HepG2 (cell line): ENCODE data around the gene PEAK3. TPM values are rescaled to one million over a fixed set of nuclear protein-coding genes. Genes with fewer than 3 reads are reported as not detected.

Experiments used
- AGO2 ChIP-seq: fragments of 200-400 bp; formaldehyde crosslinking; optimal IDR thresholded peaks from 2 replicates; pipeline ENCODE3; 2017; ENCODE audit warnings: mild to moderate bottlenecking, low read depth, low read length, moderate library complexity
- BRCA1 ChIP-seq: sonication (generic); formaldehyde crosslinking; IDR thresholded peaks from 2 replicates; pipeline ENCODE4 v1.4.0; 2020; ENCODE audit warnings: missing genetic modification reagents
- CEBPB ChIP-seq: IDR thresholded peaks from 2 replicates; pipeline ENCODE4 v1.6.1; 2011; ENCODE audit warnings: low read depth, low read length, improper control_type of control experiment, borderline replicate concordance
- ETV6 ChIP-seq: sonication (generic); formaldehyde crosslinking; conservative IDR thresholded peaks from 2 replicates; pipeline ENCODE4 v1.4.0; 2020; ENCODE audit warnings: missing genetic modification reagents
- HIVEP1 ChIP-seq: sonication (generic); formaldehyde crosslinking; IDR thresholded peaks from 2 replicates; pipeline ENCODE4 v1.4.0; 2020; ENCODE audit warnings: mild to moderate bottlenecking, missing genetic modification reagents
- HNF1B ChIP-seq: sonication (generic); formaldehyde crosslinking; IDR thresholded peaks from 2 replicates; pipeline ENCODE4 v1.5.1; 2020; ENCODE audit warnings: mild to moderate bottlenecking, moderate library complexity, missing genetic modification reagents
- IKZF5 ChIP-seq: IDR thresholded peaks from 2 replicates; pipeline ENCODE4 v1.6.1; 2018; ENCODE audit warnings: missing genetic modification reagents, mild to moderate bottlenecking, missing compliant biosample characterization
- KDM6A ChIP-seq: IDR thresholded peaks from 2 replicates; pipeline ENCODE4 v1.6.1; 2016; ENCODE audit warnings: low read depth
- MBNL3 ChIP-seq: fragments of 250-450 bp; sonication (Bioruptor Pico); conservative IDR thresholded peaks from 2 replicates; pipeline ENCODE4 v1.8.0; 2022; ENCODE audit warnings: mild to moderate bottlenecking, inconsistent platforms
- MXD1 ChIP-seq: sonication (generic); formaldehyde crosslinking; IDR thresholded peaks from 2 replicates; pipeline ENCODE4 v1.4.0; 2020; ENCODE audit warnings: mild to moderate bottlenecking, missing genetic modification reagents
- NFRKB ChIP-seq: fragments of 450-650 bp; IDR thresholded peaks from 2 replicates; pipeline ENCODE4 v1.6.1; 2017
- TOE1 ChIP-seq: sonication (generic); formaldehyde crosslinking; IDR thresholded peaks from 2 replicates; pipeline ENCODE4 v1.4.0; 2020; ENCODE audit warnings: mild to moderate bottlenecking, missing genetic modification reagents
- XBP1 ChIP-seq: sonication (generic); formaldehyde crosslinking; IDR thresholded peaks from 2 replicates; pipeline ENCODE4 v1.5.0; 2020; ENCODE audit warnings: missing genetic modification reagents
- ZMYM3 ChIP-seq: sonication (generic); formaldehyde crosslinking; IDR thresholded peaks from 2 replicates; pipeline ENCODE4 v1.5.1; 2020; ENCODE audit warnings: mild to moderate bottlenecking, missing genetic modification reagents
- ZNF224 ChIP-seq: sonication (generic); formaldehyde crosslinking; IDR thresholded peaks from 2 replicates; pipeline ENCODE4 v1.5.0; 2020; ENCODE audit warnings: mild to moderate bottlenecking, missing genetic modification reagents
- ZNF230 ChIP-seq: sonication (generic); formaldehyde crosslinking; IDR thresholded peaks from 2 replicates; pipeline ENCODE4 v1.4.0; 2020; ENCODE audit warnings: mild to moderate bottlenecking, missing genetic modification reagents
- ZNF292 ChIP-seq: sonication (generic); formaldehyde crosslinking; IDR thresholded peaks from 2 replicates; pipeline ENCODE4 v1.8.1; 2022; ENCODE audit warnings: mild to moderate bottlenecking, low read depth, missing genetic modification reagents, borderline replicate concordance
- ZNF317 ChIP-seq: sonication (generic); formaldehyde crosslinking; IDR thresholded peaks from 2 replicates; pipeline ENCODE4 v1.5.0; 2020; ENCODE audit warnings: mild to moderate bottlenecking, missing genetic modification reagents
- ZNF354B ChIP-seq: sonication (generic); formaldehyde crosslinking; IDR thresholded peaks from 2 replicates; pipeline ENCODE4 v1.8.0; 2022; ENCODE audit warnings: mild to moderate bottlenecking, missing genetic modification reagents
- ZNF556 ChIP-seq: sonication (generic); formaldehyde crosslinking; IDR thresholded peaks from 2 replicates; pipeline ENCODE4 v1.4.0; 2020; ENCODE audit warnings: mild to moderate bottlenecking, missing genetic modification reagents, borderline replicate concordance
- ZNF766 ChIP-seq: sonication (generic); formaldehyde crosslinking; IDR thresholded peaks from 2 replicates; pipeline ENCODE4 v1.5.0; 2020; ENCODE audit warnings: missing genetic modification reagents, borderline replicate concordance
- polyA plus RNA-seq, 8 experiments: library from polyadenylated mRNA; depleted of rRNA in 3 of 8; stranded (reverse) in 7 of 8; unstranded in 1 of 8; fragments of >200 nt; fragmentation: Illumina TruSeq in 4 of 8; extraction: Trizol in 4 of 8; gene quantifications; 2 replicates each; pipeline versions ENCODE4 v1.2.1 to v1.2.3, GENCODE V29; 2011 to 2016; ENCODE audit warnings: low read depth in 4 of 8, missing spikeins in 1 of 8, mixed read lengths in 1 of 8; ENCODE audit not compliant: insufficient read depth in 1 of 8
- total RNA-seq, 5 experiments: library from RNA; depleted of rRNA; stranded (reverse); fragments of >200 nt; fragmentation: Illumina TruSeq; extraction: Trizol; gene quantifications; 2 replicates each; pipeline ENCODE4 v1.2.3, GENCODE V29; 2016; ENCODE audit warnings: low read depth in 1 of 5
- TF ChIP-seq, protein P1 (sequence below): sonication (generic); formaldehyde crosslinking; IDR thresholded peaks from 2 replicates; pipeline ENCODE4 v1.8.0; 2023; ENCODE audit warnings: mild to moderate bottlenecking, missing genetic modification reagents
- TF ChIP-seq, protein P2 (sequence below): sonication (generic); formaldehyde crosslinking; IDR thresholded peaks from 2 replicates; pipeline ENCODE4 v1.4.0; 2020; ENCODE audit warnings: mild to moderate bottlenecking, low read depth, missing genetic modification reagents

PEAK3 gene
- total and polyA plus RNA-seq, 2 of the 13 experiments (the other 11 are each of a cell fraction or from before 2014, with no cell fraction given) = not detected

DNA sequence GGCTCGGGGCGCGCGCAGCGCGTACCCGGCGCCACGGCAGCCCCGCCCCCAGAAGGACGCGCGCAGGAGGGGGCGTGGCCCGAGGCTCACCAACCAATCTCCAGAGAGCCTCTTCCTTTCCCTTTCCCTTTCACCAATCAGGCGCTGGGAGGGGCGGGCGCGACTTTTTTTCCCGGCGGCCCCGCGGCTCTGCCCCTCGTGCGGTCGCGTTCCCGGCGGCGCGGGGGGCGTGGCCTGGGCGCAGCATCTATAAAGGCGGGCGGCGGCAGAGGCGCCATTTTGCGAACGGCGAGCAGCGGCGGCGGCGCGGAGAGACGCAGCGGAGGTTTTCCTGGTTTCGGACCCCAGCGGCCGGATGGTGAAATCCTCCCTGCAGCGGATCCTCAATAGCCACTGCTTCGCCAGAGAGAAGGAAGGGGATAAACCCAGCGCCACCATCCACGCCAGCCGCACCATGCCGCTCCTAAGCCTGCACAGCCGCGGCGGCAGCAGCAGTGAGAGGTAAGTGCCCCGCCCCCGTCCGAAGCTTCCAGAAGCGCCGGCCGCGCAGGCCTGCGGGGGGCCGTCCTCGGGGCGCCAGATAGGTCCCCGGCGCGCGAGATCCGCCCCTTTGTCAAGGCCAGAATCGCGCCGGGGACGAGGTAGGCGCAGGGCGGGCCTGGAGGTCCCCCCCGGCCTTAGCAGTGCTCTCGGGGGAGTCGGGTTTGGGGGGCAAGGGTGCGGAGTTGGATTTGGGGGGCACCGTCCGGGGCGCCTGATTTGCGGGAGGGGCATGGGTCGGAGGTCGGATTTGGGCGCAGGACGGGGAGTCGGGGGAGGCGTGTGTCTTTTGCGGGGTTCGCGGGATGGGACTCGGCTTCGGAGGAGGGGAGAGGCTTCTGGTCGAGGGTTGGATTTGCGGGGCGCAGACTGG lies 12.5 kb downstream of the PEAK3 start (continued):
- TF ChIP-seq, protein P1, sequence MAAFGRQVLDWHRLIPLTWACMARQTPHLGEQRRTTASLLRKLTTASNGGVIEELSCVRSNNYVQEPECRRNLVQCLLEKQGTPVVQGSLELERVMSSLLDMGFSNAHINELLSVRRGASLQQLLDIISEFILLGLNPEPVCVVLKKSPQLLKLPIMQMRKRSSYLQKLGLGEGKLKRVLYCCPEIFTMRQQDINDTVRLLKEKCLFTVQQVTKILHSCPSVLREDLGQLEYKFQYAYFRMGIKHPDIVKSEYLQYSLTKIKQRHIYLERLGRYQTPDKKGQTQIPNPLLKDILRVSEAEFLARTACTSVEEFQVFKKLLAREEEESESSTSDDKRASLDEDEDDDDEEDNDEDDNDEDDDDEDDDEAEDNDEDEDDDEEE (CRISPR knock-in tag) = no peak
- TF ChIP-seq TOE1 (CRISPR knock-in tag) (no peak), HIVEP1 (CRISPR knock-in tag) (peak; percentile 47), ETV6 (CRISPR knock-in tag) (peak; percentile 84; the same call in 1 of the 2 replicates), ZNF556 (CRISPR knock-in tag) (no peak), KDM6A (CRISPR knock-in tag) (no peak), ZNF292 (no peak), ZNF224 (CRISPR knock-in tag) (0 out of 2 replicates have a peak, but pooled peaks have one; percentile 52), MXD1 (peak; percentile 75; the same call in 1 of the 2 replicates), BRCA1 (0 out of 2 replicates have a peak, but pooled peaks have one; percentile 40), IKZF5 (CRISPR knock-in tag) (peak; percentile 80; the same call in 1 of the 2 replicates), ZNF766 (CRISPR knock-in tag) (peak; percentile 39; the same call in 1 of the 2 replicates), ZMYM3 (no peak; the same call in 1 of the 2 replicates), ZNF354B (CRISPR knock-in tag) (peak; percentile 92; the same call in 1 of the 2 replicates), CEBPB (no peak), HNF1B (CRISPR knock-in tag) (peak; percentile 46; the same call in 1 of the 2 replicates), AGO2 (peak; percentile 94), XBP1 (CRISPR knock-in tag) (no peak), ZNF317 (CRISPR knock-in tag) (peak; percentile 70; the same call in 1 of the 2 replicates), NFRKB (no peak), MBNL3 (no peak), ZNF230 (peak; percentile 55; the same call in 1 of the 2 replicates)
- TF ChIP-seq, protein P2, sequence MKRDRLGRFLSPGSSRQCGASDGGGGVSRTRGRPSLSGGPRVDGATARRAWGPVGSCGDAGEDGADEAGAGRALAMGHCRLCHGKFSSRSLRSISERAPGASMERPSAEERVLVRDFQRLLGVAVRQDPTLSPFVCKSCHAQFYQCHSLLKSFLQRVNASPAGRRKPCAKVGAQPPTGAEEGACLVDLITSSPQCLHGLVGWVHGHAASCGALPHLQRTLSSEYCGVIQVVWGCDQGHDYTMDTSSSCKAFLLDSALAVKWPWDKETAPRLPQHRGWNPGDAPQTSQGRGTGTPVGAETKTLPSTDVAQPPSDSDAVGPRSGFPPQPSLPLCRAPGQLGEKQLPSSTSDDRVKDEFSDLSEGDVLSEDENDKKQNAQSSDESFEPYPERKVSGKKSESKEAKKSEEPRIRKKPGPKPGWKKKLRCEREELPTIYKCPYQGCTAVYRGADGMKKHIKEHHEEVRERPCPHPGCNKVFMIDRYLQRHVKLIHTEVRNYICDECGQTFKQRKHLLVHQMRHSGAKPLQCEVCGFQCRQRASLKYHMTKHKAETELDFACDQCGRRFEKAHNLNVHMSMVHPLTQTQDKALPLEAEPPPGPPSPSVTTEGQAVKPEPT (CRISPR knock-in tag) = peak; percentile 78
